Loucy (cell line): ENCODE data around the gene FKBP15.

Experiments used
- H2AFZ ChIP-seq: fragments of 200-600 bp; sonication (generic); 2 replicates; pipeline ENCODE4 v1.6.0; 2016; ENCODE audit warnings: antibody characterized with exemption, mild to moderate bottlenecking, low read length, moderate library complexity
- H3F3A ChIP-seq: fragments of 200-600 bp; 2 replicates; pipeline ENCODE4 v1.6.0; 2016; ENCODE audit warnings: antibody characterized with exemption, low read depth, mild to moderate bottlenecking
- H3K27me3 ChIP-seq: fragments of 200-600 bp; sonication (generic); 2 replicates; pipeline ENCODE4 v1.6.1; 2014; ENCODE audit warnings: low read length, mild to moderate bottlenecking; ENCODE audit not compliant: insufficient read depth, poor library complexity, severe bottlenecking
- H3K36me3 ChIP-seq: fragments of 200-600 bp; sonication (generic); 2 replicates; pipeline ENCODE4 v1.6.1; 2016; ENCODE audit warnings: low read length; ENCODE audit not compliant: insufficient read depth
- H3K4me1 ChIP-seq: fragments of 200-600 bp; sonication (generic); 2 replicates; pipeline ENCODE4 v1.5.1; 2014; ENCODE audit warnings: low read length, mild to moderate bottlenecking; ENCODE audit not compliant: insufficient read depth, poor library complexity, severe bottlenecking
- H3K4me2 ChIP-seq: fragments of 200-600 bp; sonication (generic); 2 replicates; pipeline ENCODE4 v1.6.0; 2014; ENCODE audit warnings: antibody characterized with exemption, low read length, low read depth, mild to moderate bottlenecking; ENCODE audit not compliant: poor library complexity, severe bottlenecking
- H3K4me3 ChIP-seq: fragments of 200-600 bp; sonication (generic); 2 replicates; pipeline ENCODE4 v1.5.1; 2014; ENCODE audit warnings: low read length, mild to moderate bottlenecking, mixed read lengths; ENCODE audit not compliant: poor library complexity, severe bottlenecking
- H3K79me2 ChIP-seq: fragments of 200-600 bp; sonication (generic); 2 replicates; pipeline ENCODE4 v1.6.1; 2014; ENCODE audit warnings: low read length; ENCODE audit not compliant: insufficient read depth
- H3K9ac ChIP-seq: fragments of 200-600 bp; sonication (generic); 2 replicates; pipeline ENCODE4 v1.6.0; 2014; ENCODE audit warnings: mild to moderate bottlenecking, low read depth, low read length, moderate library complexity; ENCODE audit not compliant: poor library complexity, severe bottlenecking
- H3K9me2 ChIP-seq: fragments of 200-600 bp; sonication (generic); replicated peaks from 2 replicates; pipeline ENCODE4 v1.6.1; 2016; ENCODE audit warnings: low read depth, low read length, mixed read lengths
- H3K9me3 ChIP-seq: fragments of 200-600 bp; sonication (generic); 2 replicates; pipeline ENCODE4 v1.6.1; 2014; ENCODE audit warnings: mild to moderate bottlenecking, antibody characterized with exemption, low read length, low read depth; ENCODE audit not compliant: insufficient read depth
- H4K20me1 ChIP-seq: fragments of 200-600 bp; sonication (generic); 2 replicates; pipeline ENCODE4 v1.6.0; 2014; ENCODE audit warnings: antibody characterized with exemption, low read length, mild to moderate bottlenecking; ENCODE audit not compliant: insufficient read depth, poor library complexity, severe bottlenecking
- CTCF ChIP-seq: fragments of 200-600 bp; sonication (generic); conservative IDR thresholded peaks from 2 replicates; pipeline ENCODE4 v1.5.1; 2014; ENCODE audit warnings: mild to moderate bottlenecking, antibody characterized with exemption, low read length
- EZH2phosphoT487 ChIP-seq: fragments of 200-600 bp; IDR thresholded peaks from 2 replicates; pipeline ENCODE4 v1.6.1; 2018; ENCODE audit warnings: antibody characterized with exemption, mild to moderate bottlenecking, moderate library complexity, borderline replicate concordance

The FKBP15 gene

GRCh38 chr9:113221003-113221799 is at the start of gene FKBP15, which contains the start of gene SLC31A1:
Gene FKBP15, minus strand, starts transcription at chr9:113221277. Its CDS starts 34 bp downstream, at chr9:113221243.
Gene SLC31A1, plus strand, starts transcription at chr9:113221544. Its CDS starts 34,605 bp downstream, at chr9:113256149.
- peak within 1 kb of the TSS; percentile 88 for H3K4me2 ChIP-seq
- peaks cover 16% of the 10 kb centered on the region for H4K20me1 ChIP-seq
- no peaks in the 10 kb centered on the region for H3K27me3 ChIP-seq
- H3K36me3 ChIP-seq: no peaks in the 10 kb centered on the region
- no peak for TF ChIP-seq CTCF
- no peak for TF ChIP-seq EZH2phosphoT487
- peak within 1 kb of the TSS; percentile 94 for H3K4me3 ChIP-seq
- peaks cover 63% of the 10 kb centered on the region for H3K79me2 ChIP-seq
- no peaks in the 10 kb centered on the region for H3F3A ChIP-seq
- peak within 1 kb of the TSS; percentile 89 for H3K9ac ChIP-seq
- H3K4me1 ChIP-seq: peaks cover 40% of the 10 kb centered on the region
- no peaks in the 10 kb centered on the region for H3K9me3 ChIP-seq
- H3K9me2 ChIP-seq: no peaks in the 10 kb centered on the region
- peak within 1 kb of the TSS; percentile 99 for H2AFZ ChIP-seq

DNA sequence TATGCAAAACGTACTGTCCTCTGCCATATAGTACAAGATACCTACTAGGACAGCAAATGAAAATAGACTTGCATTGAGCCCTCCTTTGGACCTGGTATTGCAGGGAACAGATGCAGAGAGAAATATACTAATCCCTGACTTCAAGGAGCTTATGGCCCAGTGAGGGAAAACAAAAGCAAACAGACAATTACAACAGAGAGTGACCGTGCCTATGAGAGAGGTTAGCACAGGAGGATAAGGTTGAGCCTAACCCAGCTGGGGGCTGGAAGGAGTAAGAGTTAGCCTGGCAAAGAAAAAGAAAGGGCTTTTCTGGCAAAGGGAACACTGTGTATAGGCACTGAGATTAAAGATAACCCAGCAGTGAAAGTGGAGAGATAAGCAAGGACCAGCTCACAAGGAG is 48.8 kb upstream of the FKBP15 start:
- 0 out of 2 replicates have a peak, but pooled peaks cover 4% of the 10 kb centered on the region for H3F3A ChIP-seq
- H3K36me3 ChIP-seq: peaks cover 13% of the 10 kb centered on the region; the same call in 1 of the 2 replicates
- H3K4me3 ChIP-seq: no peak overlapping the region

DNA sequence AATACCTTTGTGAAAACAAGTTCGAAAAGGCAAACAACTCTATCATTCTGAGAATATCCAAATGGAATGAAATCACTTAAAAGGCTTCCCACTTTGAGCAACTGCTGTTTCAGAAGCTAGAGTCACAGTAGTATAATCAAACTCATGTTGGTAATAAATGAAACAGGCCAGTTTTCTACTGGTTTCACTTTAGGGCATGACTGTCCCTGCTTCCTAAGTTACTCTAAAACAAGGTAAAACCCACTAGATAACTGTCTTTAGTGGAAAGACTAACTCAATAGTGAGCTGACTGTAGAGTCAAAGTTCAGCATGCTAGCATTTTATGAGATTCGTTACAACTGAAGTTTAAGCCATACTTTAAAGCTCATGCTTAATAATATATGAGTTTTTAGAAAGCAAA is 48.3 kb upstream of the FKBP15 start:
- Histone ChIP-seq H3K4me2 (no peak overlapping the region), H3K36me3 (peaks cover 13% of the 10 kb centered on the region; the same call in 1 of the 2 replicates), H3K9me3 (no peaks in the 10 kb centered on the region), H3F3A (no peaks in the 10 kb centered on the region), H3K9me2 (no peaks in the 10 kb centered on the region), H2AFZ (no peak overlapping the region), H3K79me2 (peaks cover 10% of the 10 kb centered on the region), H3K4me1 (peaks cover 10% of the 10 kb centered on the region), H4K20me1 (peaks cover 7% of the 10 kb centered on the region), H3K9ac (no peak overlapping the region), H3K4me3 (no peak overlapping the region), H3K27me3 (no peaks in the 10 kb centered on the region)
- no peak for TF ChIP-seq CTCF
- no peak for TF ChIP-seq EZH2phosphoT487

More for the DNA sequence above, 48.8 kb upstream of the FKBP15 start:
- no peaks in the 10 kb centered on the region for H3K27me3 ChIP-seq
- H3K9me2 ChIP-seq: no peaks in the 10 kb centered on the region
- H3K4me1 ChIP-seq: peaks cover 15% of the 10 kb centered on the region
- TF ChIP-seq CTCF: no peak
- no peak for TF ChIP-seq EZH2phosphoT487
- peak overlapping the region; percentile 15 for H3K9ac ChIP-seq
- no peak overlapping the region for H2AFZ ChIP-seq
- H3K9me3 ChIP-seq: no peaks in the 10 kb centered on the region
- peaks cover 14% of the 10 kb centered on the region for H3K79me2 ChIP-seq
- peaks cover 9% of the 10 kb centered on the region for H4K20me1 ChIP-seq
- H3K4me2 ChIP-seq: no peak overlapping the region
